IMR-90 (cell line): ENCODE results near the gene SV2B. TPM values are rescaled to one million over a fixed set of nuclear protein-coding genes. Genes with fewer than 3 reads are reported as not detected.

Source experiments
- ATAC-seq: fragments of 200-7000 bp; cut with Tn5 transposase; 2 replicates; pipeline ENCODE4 v1.9.1; 2020; ENCODE audit warnings: low read depth, mild to moderate bottlenecking, moderate library complexity
- BruUV-seq: library from RNA; stranded (reverse); fragments of 400-500 nt; replicated peaks from 2 replicates; lab custom pipeline; 2021; lab: Mats Ljungman, UMichigan
- CTCF ChIA-PET: fragments of 300-600 bp; formaldehyde crosslinking; extraction: SDS; loops from one replicate; lab custom pipeline; 2021; ENCODE audit warnings: antibody characterized with exemption; lab: Yijun Ruan, JAX
- POLR2A ChIA-PET: fragments of 300-600 bp; sonication (Branson Sonifier 250); formaldehyde crosslinking; loops from one replicate; lab custom pipeline; 2022; ENCODE audit warnings: antibody characterized with exemption; ENCODE audit not compliant: unreplicated experiment; lab: Charles Lee
- DNase-seq: peaks from one replicate; pipeline ENCODE4 v3.0.0; 2013
- H2AFZ ChIP-seq: replicated peaks from 2 replicates; pipeline ENCODE3; 2013; ENCODE audit warnings: low read length, mild to moderate bottlenecking; ENCODE audit not compliant: poor library complexity
- H2AK5ac ChIP-seq: 2 replicates; pipeline ENCODE4 v1.6.1; 2013; ENCODE audit warnings: low read depth, low read length, inconsistent platforms
- H2AK9ac ChIP-seq: replicated peaks from 2 replicates; pipeline ENCODE3; 2013; ENCODE audit warnings: mild to moderate bottlenecking, low read depth, low read length, moderate library complexity; ENCODE audit not compliant: poor library complexity
- H2BK120ac ChIP-seq: 2 replicates; pipeline ENCODE4 v1.6.1; 2013; ENCODE audit warnings: low read depth, low read length, inconsistent platforms
- H2BK15ac ChIP-seq: 3 replicates; pipeline ENCODE4 v1.6.1; 2013; ENCODE audit warnings: low read depth, low read length, inconsistent platforms
- H2BK20ac ChIP-seq: 2 replicates; pipeline ENCODE4 v1.6.1; 2013; ENCODE audit warnings: low read depth, mild to moderate bottlenecking, inconsistent platforms, low read length, moderate library complexity
- H2BK5ac ChIP-seq: 2 replicates; pipeline ENCODE4 v1.6.1; 2013; ENCODE audit warnings: mild to moderate bottlenecking, low read depth, low read length, inconsistent platforms; ENCODE audit not compliant: poor library complexity, severe bottlenecking
- H3K14ac ChIP-seq: replicated peaks from 2 replicates; pipeline ENCODE4 v1.6.1; 2013; ENCODE audit warnings: low read depth, low read length, inconsistent platforms
- H3K18ac ChIP-seq: 2 replicates; pipeline ENCODE4 v1.6.1; 2013; ENCODE audit warnings: low read depth, low read length, control low read depth
- H3K23ac ChIP-seq: 2 replicates; pipeline ENCODE4 v1.6.1; 2013; ENCODE audit warnings: low read depth, low read length, inconsistent platforms
- H3K27ac ChIP-seq: 2 replicates; pipeline ENCODE4 v1.5.1; 2013; ENCODE audit warnings: mild to moderate bottlenecking, control low read depth, low read length; ENCODE audit not compliant: insufficient read depth
- H3K27me3 ChIP-seq: 2 replicates; pipeline ENCODE4 v1.6.1; 2013; ENCODE audit warnings: low read length; ENCODE audit not compliant: control insufficient read depth, insufficient read depth
- H3K36me3 ChIP-seq: 2 replicates; pipeline ENCODE4 v1.6.1; 2013; ENCODE audit warnings: low read length, mixed read lengths; ENCODE audit not compliant: control insufficient read depth, insufficient read depth
- H3K4ac ChIP-seq: 2 replicates; pipeline ENCODE4 v1.6.1; 2013; ENCODE audit warnings: low read depth, low read length, inconsistent platforms
- H3K4me1 ChIP-seq: 2 replicates; pipeline ENCODE4 v1.6.1; 2013; ENCODE audit warnings: low read length, mixed read lengths; ENCODE audit not compliant: control insufficient read depth, insufficient read depth
- H3K4me2 ChIP-seq: 2 replicates; pipeline ENCODE4 v1.6.1; 2013; ENCODE audit warnings: low read depth, mild to moderate bottlenecking, control low read depth, low read length, moderate library complexity
- H3K4me3 ChIP-seq: 2 replicates; pipeline ENCODE4 v1.5.1; 2013; ENCODE audit warnings: low read depth, mild to moderate bottlenecking, control low read depth, low read length, moderate library complexity; ENCODE audit not compliant: insufficient read depth
- H3K56ac ChIP-seq: 2 replicates; pipeline ENCODE4 v1.6.1; 2013; ENCODE audit warnings: low read length, inconsistent platforms; ENCODE audit not compliant: insufficient read depth; ENCODE audit errors: extremely low read depth
- H3K79me1 ChIP-seq, 2 experiments: 2 replicates each; pipeline ENCODE4 v1.6.1; 2013; ENCODE audit warnings: low read length in 2 of 2, inconsistent platforms in 1 of 2, low read depth in 1 of 2
- H3K9ac ChIP-seq: 2 replicates; pipeline ENCODE4 v1.6.1; 2013; ENCODE audit warnings: low read depth, low read length, control low read depth
- H3K9me1 ChIP-seq: 2 replicates; pipeline ENCODE4 v1.6.1; 2013; ENCODE audit warnings: low read length, inconsistent platforms; ENCODE audit not compliant: insufficient read depth
- H3K9me3 ChIP-seq: 2 replicates; pipeline ENCODE4 v1.6.1; 2013; ENCODE audit warnings: low read length; ENCODE audit not compliant: control insufficient read depth, insufficient read depth
- H4K20me1 ChIP-seq: 2 replicates; pipeline ENCODE4 v1.6.1; 2013; ENCODE audit warnings: low read length, inconsistent platforms; ENCODE audit not compliant: insufficient read depth
- H4K5ac ChIP-seq: 2 replicates; pipeline ENCODE4 v1.6.1; 2013; ENCODE audit warnings: mild to moderate bottlenecking, low read depth, low read length, control low read depth
- H4K8ac ChIP-seq, 2 experiments: 2 replicates each; pipeline ENCODE4 v1.6.1; 2013; ENCODE audit warnings: low read depth in 2 of 2, low read length in 2 of 2, control low read depth in 1 of 2, inconsistent platforms in 1 of 2
- H4K91ac ChIP-seq: 2 replicates; pipeline ENCODE4 v1.6.1; 2013; ENCODE audit warnings: low read depth, low read length, inconsistent platforms; ENCODE audit not compliant: insufficient read depth
- BHLHE40 ChIP-seq: fragments of 150-350 bp; IDR thresholded peaks from 2 replicates; pipeline ENCODE4 v1.6.1; 2016; ENCODE audit warnings: mild to moderate bottlenecking, low read depth, low read length
- ELK1 ChIP-seq: fragments of 150-350 bp; IDR thresholded peaks from 2 replicates; pipeline ENCODE4 v1.6.1; 2016; ENCODE audit warnings: low read depth, mild to moderate bottlenecking, low read length, moderate library complexity, borderline replicate concordance
- MAFK ChIP-seq: IDR thresholded peaks from 2 replicates; pipeline ENCODE4 v1.6.1; 2012; ENCODE audit warnings: low read depth, low read length, improper control_type of control experiment
- POLR2A ChIP-seq: IDR thresholded peaks from 2 replicates; pipeline ENCODE4 v1.6.1; 2012; ENCODE audit warnings: mild to moderate bottlenecking, low read depth, low read length
- dilution Hi-C: fragments of 300-500 bp; cut with HindIII; formaldehyde crosslinking; loops from one replicate; pipeline ENCODE4 v1.14.3; 2018; ENCODE audit warnings: low sequenced_read_pairs; ENCODE audit not compliant: unreplicated experiment
- in situ Hi-C: fragments of 300-500 bp; cut with MboI; formaldehyde crosslinking; loops from 3 replicates; pipeline ENCODE4 v1.14.3; 2019; ENCODE audit warnings: low sequenced_read_pairs, inconsistent platforms, mixed read lengths
- intact Hi-C: fragments of 100-400 bp; cut with micrococcal nuclease; formaldehyde crosslinking; loops from 2 replicates; pipeline ENCODE4 v1.10.0; 2022
- polyA plus RNA-seq, 3 experiments: library from polyadenylated mRNA; depleted of rRNA; stranded (reverse); fragments of >200 nt; gene quantifications; 2 replicates each; pipeline ENCODE4 v1.2.3, GENCODE V29; 2012; ENCODE audit warnings: low replicate concordance in 1 of 3
- total RNA-seq: library from RNA; depleted of rRNA; stranded (reverse); fragments of >200 nt; gene quantifications from 2 replicates; pipeline ENCODE4 v1.2.3, GENCODE V29; 2012

The SV2B gene
- total and polyA plus RNA-seq, 2 of the 4 experiments (the other 2 are of a cell fraction) = not detected

GRCh38 chr15:91202510-91203102 lies 102.5 kb downstream of the SV2B start:
- CTCF ChIA-PET = no interaction called here
- Histone ChIP-seq H4K8ac (no peak overlapping the region), H2BK20ac (no peak overlapping the region), H2AFZ (no peak overlapping the region), H4K5ac (no peak overlapping the region), H3K9ac (no peak overlapping the region), H2BK15ac (no peak overlapping the region), H3K18ac (no peak overlapping the region), H3K4ac (no peak overlapping the region), H3K4me1 (no peaks in the 10 kb centered on the region), H3K27me3 (no peaks in the 10 kb centered on the region), H3K23ac (no peak overlapping the region), H3K36me3 (no peaks in the 10 kb centered on the region), H4K91ac (no peak overlapping the region), H2BK120ac (no peak overlapping the region), H3K9me1 (no peaks in the 10 kb centered on the region), H3K4me3 (no peak overlapping the region), H4K20me1 (no peaks in the 10 kb centered on the region), H2BK5ac (no peak overlapping the region), H2AK5ac (no peak overlapping the region), H3K9me3 (no peaks in the 10 kb centered on the region), H3K4me2 (no peak overlapping the region), H3K27ac (no peak overlapping the region), H3K14ac (no peak overlapping the region), H3K79me1 (no peaks in the 10 kb centered on the region), H2AK9ac (no peak overlapping the region), H3K56ac (no peak overlapping the region)
- DNase-seq = no peak
- POLR2A ChIA-PET = no interaction called here
- intact Hi-C loops (no loop called here), in situ Hi-C loops (no loop called here), dilution Hi-C loops (no loop called here)
- BruUV-seq = no TSS peak
- no peak for ATAC-seq
- TF ChIP-seq ELK1 (no peak), POLR2A (no peak), BHLHE40 (no peak), MAFK (no peak)
